Activated CD8-positive, alpha-beta memory T cell treated with anti-CD3 and anti-CD28 coated beads, Interleukin-2, amount 50 U/mL, for 4 hours (primary cell): Measurements from ENCODE around the gene ACIN1.

ENCODE experiments used
- DNase-seq: peaks from one replicate; pipeline ENCODE4 v3.0.0-alpha.2; 2020

Gene ACIN1, protein sequence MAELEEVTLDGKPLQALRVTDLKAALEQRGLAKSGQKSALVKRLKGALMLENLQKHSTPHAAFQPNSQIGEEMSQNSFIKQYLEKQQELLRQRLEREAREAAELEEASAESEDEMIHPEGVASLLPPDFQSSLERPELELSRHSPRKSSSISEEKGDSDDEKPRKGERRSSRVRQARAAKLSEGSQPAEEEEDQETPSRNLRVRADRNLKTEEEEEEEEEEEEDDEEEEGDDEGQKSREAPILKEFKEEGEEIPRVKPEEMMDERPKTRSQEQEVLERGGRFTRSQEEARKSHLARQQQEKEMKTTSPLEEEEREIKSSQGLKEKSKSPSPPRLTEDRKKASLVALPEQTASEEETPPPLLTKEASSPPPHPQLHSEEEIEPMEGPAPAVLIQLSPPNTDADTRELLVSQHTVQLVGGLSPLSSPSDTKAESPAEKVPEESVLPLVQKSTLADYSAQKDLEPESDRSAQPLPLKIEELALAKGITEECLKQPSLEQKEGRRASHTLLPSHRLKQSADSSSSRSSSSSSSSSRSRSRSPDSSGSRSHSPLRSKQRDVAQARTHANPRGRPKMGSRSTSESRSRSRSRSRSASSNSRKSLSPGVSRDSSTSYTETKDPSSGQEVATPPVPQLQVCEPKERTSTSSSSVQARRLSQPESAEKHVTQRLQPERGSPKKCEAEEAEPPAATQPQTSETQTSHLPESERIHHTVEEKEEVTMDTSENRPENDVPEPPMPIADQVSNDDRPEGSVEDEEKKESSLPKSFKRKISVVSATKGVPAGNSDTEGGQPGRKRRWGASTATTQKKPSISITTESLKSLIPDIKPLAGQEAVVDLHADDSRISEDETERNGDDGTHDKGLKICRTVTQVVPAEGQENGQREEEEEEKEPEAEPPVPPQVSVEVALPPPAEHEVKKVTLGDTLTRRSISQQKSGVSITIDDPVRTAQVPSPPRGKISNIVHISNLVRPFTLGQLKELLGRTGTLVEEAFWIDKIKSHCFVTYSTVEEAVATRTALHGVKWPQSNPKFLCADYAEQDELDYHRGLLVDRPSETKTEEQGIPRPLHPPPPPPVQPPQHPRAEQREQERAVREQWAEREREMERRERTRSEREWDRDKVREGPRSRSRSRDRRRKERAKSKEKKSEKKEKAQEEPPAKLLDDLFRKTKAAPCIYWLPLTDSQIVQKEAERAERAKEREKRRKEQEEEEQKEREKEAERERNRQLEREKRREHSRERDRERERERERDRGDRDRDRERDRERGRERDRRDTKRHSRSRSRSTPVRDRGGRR

DNA sequence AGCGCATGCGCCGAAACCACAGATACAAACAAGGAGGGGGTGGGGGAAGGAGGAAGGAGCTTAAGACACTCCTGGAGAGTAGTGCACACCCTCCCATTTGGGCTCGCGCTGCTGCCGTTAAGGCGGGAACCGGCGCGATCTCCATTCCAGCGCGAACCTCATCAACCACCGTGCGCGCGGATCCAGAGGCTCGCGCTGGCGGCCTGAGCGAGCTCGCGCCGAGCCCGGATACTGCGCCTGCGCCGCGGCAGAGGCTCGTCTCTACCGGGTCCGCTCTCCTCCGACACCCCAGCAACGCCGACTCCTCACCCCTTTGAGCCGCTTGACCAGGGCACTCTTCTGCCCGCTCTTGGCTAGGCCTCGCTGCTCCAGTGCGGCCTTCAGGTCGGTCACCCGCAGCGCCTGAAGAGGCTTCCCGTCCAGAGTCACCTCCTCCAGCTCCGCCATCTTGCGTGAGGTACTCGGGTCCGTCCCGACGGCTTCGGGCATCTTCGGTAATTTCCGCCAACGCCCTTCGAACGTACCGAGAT lies at the start of gene ACIN1:
Gene ACIN1 (minus strand): TSS at position 471 of the 530 bp plus-strand sequence. CDS start 24 bp downstream, at position 447.
- peak; percentile 70 for DNase-seq

DNA sequence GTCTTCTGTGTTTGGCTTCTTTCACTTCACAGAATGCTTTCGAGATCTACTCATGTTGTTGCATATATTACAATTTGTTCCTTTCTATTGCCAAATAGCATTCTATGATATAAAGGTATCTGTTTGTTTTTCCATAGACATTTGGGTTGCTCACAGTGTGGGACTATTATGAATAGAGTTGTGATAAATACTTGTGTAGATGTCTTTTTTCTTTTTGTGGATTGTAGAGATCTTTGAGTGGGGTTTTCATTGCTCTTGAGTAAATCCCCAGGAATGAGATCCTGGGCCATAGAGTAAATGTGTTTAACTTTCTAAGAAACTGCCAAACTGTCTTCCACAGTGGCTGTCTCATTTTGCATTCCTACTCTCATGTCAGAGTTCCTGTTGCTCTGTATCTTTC lies 49.0 kb upstream of the ACIN1 start:
- no peak for DNase-seq

DNA sequence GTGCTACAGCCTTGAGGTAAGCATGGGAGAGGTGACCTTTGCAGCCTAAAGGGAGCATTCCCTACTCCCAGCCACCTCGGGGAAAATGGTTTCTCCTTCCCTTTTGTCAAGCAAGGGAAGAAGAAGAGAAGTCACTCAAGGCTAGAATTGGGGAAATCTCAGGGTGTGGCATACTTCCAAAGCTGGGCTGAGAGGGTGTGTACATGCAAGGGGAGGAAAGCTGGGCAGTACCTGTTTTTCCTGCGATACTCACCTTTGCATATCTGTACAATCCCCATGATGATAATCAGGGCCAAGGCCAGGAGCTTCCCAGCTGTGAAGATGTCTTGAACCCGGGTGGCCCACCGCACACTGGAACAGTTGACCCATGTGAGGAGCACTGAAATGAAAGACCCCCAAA lies 47.9 kb upstream of the ACIN1 start:
- DNase-seq, result no peak

DNA sequence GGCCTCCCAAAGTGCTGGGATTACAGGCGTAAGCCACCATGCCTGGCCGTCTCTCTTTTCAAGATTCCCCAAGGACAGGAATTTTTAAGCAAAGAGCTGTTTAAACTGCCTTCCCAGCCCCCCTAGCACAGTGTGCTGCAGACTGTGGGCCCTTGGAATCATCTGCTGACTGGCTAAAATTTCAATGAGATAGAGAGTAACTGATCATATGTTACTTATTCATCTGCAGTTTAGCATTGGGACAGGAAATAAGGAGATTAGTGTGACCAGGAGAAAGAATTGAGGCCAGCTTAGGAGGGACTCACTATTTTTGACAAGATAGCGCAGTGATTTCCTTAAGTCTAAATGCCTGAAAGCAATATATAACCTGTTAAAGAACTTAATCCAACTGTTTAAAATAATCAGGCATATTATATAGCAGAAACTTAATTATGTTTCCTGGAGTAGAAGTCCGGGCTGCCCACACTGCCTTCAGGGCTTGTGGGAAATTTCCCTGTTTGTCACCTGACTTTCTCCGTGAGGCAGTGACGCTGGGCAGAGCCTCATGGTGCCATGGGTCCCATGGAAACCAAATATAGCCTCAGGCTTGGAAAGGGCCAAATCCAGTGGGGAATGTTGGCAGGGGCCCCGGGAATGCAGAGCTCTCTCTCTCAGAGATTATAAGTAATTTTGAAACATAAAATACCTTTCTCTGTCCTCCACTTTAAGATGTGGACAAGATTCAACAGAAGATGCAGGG lies 46.9 kb upstream of the ACIN1 start:
- DNase-seq, result no peak

DNA sequence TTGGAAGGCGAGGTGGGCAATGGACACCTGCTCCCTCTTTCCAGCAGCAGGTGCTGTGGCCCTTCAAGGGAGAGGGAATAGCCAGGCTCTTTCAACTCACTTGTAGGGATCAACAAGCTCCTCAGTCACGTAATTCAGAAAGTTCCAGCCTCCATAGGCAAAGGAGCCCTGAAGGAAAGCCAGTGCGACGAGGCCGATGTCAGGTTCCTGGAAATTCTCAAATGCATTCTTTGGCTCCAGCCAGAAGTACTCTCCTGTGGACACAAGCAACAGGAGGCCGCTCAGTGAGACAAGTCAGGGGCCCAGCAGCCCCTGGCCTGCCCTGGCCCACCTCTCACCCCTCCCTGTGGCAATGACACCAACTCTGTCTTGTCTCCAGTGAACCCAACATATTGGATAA lies 45.4 kb upstream of the ACIN1 start:
- DNase-seq, result no peak

DNA sequence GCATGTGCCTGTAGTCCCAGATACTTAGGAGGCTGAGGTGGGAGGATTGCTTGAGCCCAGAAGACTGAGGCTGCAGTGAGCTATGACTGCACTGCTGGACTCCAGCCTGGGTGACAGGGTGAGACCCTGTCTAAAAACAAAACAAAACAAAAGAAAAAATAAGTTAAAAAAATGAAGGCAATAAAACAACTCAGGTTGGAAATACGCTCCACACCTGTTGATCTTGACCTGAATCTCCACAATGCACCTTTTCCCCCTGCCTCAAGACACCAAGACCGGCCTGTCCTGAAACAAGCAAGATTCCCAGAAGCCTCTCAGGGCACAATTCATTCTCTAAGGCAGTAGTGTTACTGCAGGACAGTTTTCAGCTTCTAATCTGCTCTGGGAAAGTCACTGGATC lies 44.9 kb upstream of the ACIN1 start:
- no peak for DNase-seq

DNA sequence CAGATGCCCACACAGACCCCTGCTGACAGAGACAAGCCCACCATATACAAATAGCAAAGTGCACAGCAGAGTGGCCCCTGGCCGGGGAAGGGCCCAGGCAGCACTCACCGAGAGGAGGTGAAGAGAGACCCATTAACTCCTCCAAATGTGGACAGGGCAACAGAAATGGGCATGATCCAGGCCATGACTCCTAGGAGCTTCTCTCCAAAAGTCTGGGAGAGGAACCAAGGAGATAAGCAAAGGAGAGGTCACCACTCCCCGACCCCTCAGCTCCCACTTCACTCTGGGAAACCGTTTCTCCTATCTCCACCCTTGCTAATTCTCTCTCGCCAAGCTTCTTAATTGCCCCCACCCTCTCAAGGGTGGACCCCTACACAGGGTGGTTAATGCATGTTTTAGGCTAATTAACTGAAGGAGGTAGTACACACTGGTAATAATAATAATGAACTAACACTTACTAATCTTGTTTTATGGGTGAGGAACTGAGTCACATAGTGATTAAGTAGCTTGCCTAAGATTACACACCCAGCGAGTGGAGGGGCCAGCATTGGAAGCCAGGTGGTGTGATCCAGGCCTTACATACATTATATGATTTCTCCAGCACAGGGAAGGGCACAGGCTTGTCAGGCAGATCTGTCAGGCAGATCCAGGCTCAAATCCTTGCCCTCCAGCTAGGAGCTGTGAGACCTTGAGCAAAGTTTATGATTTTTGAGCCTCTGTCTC lies 43.0 kb upstream of the ACIN1 start:
- no peak for DNase-seq

DNA sequence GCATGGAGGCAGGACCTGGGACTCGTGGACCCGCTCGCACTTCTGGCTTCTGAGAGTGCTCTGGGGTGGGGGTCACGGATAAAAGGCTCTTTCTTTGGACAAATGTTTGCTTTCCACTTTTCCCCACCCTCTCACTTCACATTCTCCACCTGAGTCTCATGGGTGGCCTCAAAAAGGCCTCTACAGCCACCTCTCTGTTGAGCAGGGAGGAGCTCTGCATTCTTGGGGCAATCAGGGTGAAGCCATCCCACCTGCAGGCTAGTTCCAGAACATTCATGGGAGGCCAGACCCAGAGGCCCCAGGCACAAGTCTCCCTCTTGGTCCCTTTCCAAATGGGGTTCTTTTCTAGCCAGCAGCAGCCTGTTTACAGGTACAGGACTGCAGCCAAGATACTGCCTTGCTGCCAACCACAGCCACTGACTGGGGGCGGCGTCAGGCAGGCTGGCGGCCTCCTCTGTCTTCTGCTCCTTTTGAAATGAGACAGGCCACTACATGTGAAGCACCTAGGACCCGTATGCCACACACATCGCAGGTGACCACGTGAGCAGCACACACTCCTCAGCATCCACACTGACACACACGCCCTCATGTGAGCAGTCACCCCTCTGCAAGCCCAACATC lies 42.4 kb upstream of the ACIN1 start:
- DNase-seq, result no peak

DNA sequence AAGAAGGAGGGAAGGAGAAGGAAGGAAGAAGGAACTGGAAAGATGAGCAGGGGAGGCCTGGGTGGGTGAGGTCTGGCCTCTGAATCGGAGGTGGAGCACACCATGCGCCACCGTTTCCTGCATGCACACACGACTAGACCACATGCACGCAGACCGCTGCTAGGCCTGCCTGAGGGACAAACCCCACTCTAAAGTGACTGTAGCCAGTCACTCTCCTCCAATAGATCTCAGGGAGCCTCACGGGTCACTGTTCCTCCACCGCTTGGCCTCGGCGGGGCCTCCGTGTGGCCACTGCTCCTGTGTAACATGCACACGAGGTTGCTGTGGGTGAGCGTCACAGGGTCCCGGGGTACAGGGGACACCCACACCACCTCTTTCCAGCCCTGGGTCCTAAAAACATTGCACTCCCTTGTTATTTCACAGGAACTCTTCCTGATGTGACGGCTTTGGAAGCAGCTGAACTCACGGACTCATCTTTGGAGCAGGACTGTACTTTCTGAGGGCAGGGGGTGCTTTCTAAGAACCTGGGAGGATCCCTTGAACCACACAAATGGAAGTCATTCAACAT lies 41.7 kb upstream of the ACIN1 start:
- DNase-seq, result no peak

DNA sequence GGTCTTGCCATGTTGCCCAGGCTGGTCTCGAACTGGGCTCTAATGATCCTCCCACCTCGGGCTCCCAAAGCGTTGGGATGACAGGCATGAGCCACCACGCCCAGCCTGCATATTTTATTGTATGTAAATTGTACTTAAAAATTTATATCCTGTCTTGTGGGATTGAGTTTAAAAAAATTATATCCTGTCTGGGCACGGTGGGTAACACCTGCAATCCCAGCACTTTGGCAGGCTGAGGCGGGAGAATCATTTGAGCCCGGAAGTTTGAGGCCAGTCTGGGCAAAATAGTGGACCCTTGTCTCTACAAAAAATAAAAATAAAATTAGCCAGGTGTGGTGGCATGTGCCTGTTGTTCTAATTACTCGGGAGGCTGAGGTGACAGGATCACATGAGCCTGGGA lies 38.0 kb upstream of the ACIN1 start:
- DNase-seq, result no peak

DNA sequence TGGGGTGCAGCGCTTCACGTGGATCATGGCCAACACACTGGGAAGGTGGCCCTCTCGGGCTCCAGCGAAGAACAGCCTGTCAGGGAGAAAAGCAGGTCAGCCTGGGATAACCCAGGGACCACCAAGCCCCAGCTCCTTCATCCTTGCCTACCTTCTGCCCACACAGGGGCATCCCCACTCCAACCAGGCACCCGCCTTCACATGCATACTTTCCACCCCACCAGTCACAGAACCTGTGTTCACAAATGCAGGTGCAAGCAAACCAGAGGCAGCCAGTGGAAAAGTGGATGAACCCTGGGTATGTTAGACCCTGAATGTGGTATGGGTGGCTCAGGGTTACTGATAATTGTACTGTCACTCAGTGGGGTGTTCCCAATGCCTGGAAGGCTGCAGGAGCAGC lies 36.5 kb upstream of the ACIN1 start:
- no peak for DNase-seq

DNA sequence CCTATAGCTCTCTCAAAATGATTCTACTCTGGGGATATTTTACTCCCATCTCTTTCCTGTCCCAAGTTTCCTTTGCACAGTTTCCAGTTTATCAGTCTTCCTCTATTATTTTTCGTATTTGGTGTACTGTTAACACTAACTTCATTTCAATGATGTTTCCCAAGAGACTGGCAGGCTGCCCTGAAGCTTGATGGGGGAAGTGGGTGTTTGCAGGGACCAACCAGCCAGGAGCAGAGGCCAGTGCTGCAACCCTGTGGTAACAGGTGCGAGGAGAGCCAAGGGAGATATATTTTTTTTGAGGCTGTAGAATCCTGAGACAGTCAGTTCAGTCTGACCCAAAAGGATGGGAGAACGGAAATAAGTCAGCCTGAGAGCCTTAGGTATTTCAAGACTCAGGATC lies 35.9 kb upstream of the ACIN1 start:
- no peak for DNase-seq

DNA sequence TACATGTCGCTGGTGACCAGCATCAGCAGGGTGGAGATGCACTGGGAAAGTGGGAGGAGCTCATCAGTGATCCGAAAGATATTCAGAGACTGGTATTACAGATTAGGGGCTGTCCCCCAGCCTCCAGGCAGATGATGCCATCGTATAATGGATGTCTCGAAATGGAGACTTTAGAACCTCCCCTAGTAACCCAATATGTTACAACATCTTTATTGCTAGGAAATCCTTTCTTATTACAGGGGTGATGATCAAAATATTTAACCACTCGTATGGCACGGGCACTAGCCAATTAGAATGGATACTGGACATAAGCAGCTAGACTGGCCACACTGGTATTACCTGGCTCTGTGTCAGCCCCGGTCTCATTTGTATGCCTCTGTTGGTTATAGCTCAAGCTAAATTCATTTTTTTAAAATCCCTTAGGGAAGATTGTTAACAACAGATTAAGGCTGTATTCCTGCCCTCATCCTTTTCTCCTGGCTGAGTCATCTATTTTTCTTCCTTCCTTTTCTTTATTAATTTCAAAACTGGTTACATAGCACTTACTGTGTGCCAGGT lies 34.9 kb upstream of the ACIN1 start:
- no peak for DNase-seq

DNA sequence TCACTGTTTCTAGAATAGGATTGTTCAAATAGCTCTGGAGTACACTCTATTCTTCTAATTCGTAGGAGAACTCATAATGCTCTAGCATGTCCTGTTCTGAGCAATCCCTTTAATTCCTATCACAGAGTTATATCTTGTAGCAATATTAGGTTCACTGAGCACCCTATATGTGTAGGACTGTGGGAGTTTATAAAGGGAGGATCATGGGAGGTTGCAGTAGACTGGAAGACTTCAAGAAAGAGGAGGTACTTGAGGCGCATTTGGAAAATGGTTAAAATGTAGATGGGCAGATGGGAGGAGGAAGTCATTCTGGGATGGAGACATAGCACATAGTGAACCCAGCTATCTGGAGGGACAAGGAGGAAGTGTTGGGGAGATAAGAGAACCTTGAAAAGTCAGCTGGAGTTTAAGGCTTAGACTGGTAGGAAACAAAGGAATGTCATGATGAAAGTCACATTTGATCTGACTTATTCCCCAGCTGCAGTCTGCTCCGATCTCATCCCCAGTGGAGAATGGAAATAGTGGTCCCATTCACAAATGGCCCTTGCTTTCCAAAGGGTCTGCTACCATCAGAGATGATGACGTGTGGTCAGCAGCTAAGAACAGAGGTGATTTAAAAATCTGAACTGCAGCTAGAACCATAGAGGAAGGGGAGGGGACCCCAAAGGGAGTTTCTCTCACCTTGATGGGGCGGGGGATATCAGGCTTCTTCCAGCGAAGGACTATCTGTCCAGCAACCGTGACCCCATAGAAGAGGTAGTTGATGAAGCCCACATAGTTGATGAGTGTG lies 34.2 kb upstream of the ACIN1 start:
- DNase-seq, result no peak

DNA sequence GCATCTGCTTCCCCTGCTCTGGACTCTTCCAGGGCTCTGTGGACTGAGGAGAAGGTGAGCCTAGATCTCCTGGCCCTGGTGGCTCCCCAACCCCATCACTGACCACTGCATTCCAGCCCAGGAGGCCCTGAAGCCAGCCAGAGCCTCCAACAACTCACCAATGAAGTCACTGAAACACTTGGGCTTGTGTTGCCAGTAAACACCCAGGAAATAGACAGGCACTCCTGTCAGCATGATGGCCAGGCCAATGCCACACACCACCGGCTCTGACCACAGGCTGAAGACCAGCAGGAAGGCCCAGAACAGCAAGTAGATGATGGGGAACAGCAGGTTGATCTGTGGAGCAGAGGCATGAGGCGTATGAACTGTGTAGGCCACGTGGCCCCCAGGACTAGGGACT lies 32.9 kb upstream of the ACIN1 start:
- DNase-seq, result no peak

DNA sequence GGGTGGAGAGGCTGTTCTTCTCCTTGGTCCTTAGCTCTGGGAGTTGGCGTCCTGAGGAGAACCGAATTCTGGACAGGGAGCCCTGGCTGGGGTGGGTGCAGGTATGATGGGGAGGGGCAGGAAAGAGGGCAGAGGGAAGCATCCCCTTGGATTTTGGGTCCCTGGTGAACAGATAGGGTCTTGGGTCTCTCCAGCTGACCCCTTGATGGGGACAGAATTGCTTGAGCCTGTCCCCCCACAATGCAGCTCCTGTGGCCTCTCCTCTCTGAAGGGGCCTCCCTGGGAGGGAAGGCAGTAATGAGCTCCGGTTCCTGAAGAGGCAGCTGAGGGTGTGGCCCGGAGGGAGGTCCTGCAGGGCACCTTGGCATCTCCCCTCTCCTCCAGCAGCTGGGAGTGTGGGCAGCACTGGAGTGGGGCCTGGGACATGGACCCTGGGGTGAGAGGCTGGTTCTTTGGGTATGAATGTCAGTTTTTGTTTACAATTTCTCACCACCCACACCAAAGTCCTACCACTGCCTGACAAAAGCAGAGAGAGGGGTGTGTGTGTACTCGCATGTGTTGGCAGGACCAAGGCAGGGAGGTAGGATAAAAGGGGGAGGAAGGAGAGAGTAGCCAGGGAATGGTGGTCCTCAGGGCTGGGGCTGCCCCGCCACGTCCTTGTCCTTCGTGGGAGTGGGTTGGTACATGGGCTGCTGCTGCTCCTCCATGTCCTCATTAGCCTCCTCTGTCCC lies 31.8 kb upstream of the ACIN1 start:
- DNase-seq, result no peak

DNA sequence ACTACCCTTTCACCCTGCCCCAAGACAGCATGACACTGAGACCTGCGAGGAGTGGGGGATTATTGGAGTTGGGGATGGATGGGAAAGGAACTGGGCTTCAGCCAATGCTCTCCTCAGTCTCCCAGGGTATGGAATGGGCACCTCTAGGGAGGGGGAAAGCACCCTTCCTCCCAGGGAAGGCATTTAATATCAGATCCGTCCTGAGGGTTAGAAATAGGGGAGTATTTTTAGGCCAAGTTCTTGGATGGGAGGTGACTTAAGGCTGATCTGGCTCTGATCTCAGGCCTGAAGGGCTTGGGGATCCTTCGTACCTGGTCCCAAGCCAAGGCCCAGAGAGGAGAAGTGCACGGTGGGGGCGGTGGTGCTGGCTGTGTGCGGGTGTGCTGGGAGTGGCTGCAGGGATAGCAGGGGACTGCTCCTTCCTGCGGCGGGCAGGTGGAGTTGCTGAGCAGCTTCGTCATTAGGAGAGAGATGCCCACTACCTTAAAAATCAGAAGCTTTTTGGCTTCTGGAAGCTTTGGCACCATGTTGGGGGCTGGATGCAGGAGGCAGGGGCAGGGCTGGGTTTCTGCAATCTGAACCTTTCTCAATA lies 31.1 kb upstream of the ACIN1 start:
- DNase-seq, result no peak

DNA sequence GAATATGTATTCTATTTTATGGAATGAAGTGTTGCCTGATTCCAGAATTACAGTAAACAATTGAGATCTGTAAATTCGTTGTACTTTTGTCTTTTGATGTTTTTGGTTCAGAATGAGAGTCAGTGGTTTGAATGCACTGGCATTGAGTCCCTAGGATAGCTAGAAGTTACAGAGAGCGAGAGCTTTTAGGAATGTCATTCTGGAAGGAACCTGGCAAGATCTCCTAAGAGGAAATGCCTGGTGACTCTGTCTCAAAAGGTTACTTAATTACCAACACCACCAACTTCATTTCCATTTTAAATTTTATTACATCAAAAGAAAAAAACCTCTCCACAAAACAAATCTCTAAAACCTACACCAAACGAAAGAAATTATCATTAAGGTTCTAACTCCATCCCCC lies 30.1 kb upstream of the ACIN1 start:
- DNase-seq, result no peak
